H1 (cell line): ENCODE data around the gene RERE. TPM values are rescaled to one million over a fixed set of nuclear protein-coding genes. Genes with fewer than 3 reads are reported as not detected.

Source experiments
- CTCF ChIA-PET: fragments of 300-600 bp; sonication (Branson Sonifier 250); formaldehyde crosslinking; loops from one replicate; lab custom pipeline; 2021; ENCODE audit not compliant: partially characterized antibody; lab: Charles Lee
- POLR2A ChIA-PET: fragments of 300-600 bp; sonication (Branson Sonifier 250); formaldehyde crosslinking; loops from one replicate; lab custom pipeline; 2021; ENCODE audit warnings: inconsistent platforms; ENCODE audit not compliant: partially characterized antibody; lab: Charles Lee
- DNase-seq, 2 experiments: peaks; one replicate each; pipeline versions ENCODE4 v3.0.0 to v3.0.0-alpha.2; 2010 to 2022; ENCODE audit warnings: low spot score in 2 of 2, low read depth in 1 of 2, mixed read lengths in 1 of 2
- FAIRE-seq: peaks from 2 replicates; lab custom pipeline; 2011; peaks lifted over from hg19 to GRCh38; lab: Jason Lieb, UNC
- H2AFZ ChIP-seq: 2 replicates; pipeline ENCODE4 v1.8.1; 2012; ENCODE audit warnings: low read length, inconsistent platforms
- H2AK5ac ChIP-seq: 2 replicates; pipeline ENCODE4 v1.6.1; 2013; ENCODE audit warnings: low read depth, low read length
- H2BK120ac ChIP-seq: replicated peaks from 2 replicates; pipeline ENCODE3; 2013; ENCODE audit warnings: low read depth, low read length, inconsistent platforms
- H2BK12ac ChIP-seq: 2 replicates; pipeline ENCODE4 v1.6.1; 2013; ENCODE audit warnings: low read depth, low read length
- H2BK15ac ChIP-seq: 2 replicates; pipeline ENCODE4 v1.6.1; 2013; ENCODE audit warnings: low read length
- H2BK20ac ChIP-seq: 2 replicates; pipeline ENCODE4 v1.6.1; 2013; ENCODE audit warnings: low read length
- H2BK5ac ChIP-seq: 2 replicates; pipeline ENCODE4 v1.6.1; 2013; ENCODE audit warnings: low read depth, low read length
- H3K14ac ChIP-seq: 2 replicates; pipeline ENCODE4 v1.6.1; 2013; ENCODE audit warnings: inconsistent platforms; ENCODE audit not compliant: insufficient read length
- H3K18ac ChIP-seq: 2 replicates; pipeline ENCODE4 v1.6.1; 2013; ENCODE audit warnings: low read length; ENCODE audit errors: extremely low read depth
- H3K23ac ChIP-seq: 2 replicates; pipeline ENCODE4 v1.6.1; 2013; ENCODE audit warnings: inconsistent platforms; ENCODE audit not compliant: insufficient read length
- H3K23me2 ChIP-seq: 2 replicates; pipeline ENCODE4 v1.6.1; 2013; ENCODE audit warnings: low read depth, low read length
- H3K27ac ChIP-seq: 2 replicates; pipeline ENCODE4 v1.6.1; 2011; ENCODE audit warnings: low read depth, low read length, inconsistent platforms
- H3K27me3 ChIP-seq, 4 experiments: replicated peaks in 1 of 4; 1 replicate in 1 of 4; 2 replicates in 3 of 4; pipeline versions ENCODE4 v1.6.1 to v1.8.1; 2011 to 2013; ENCODE audit warnings: low read length in 3 of 4, mild to moderate bottlenecking in 3 of 4, inconsistent platforms in 2 of 4, mixed read lengths in 2 of 4, moderate library complexity in 1 of 4; ENCODE audit not compliant: control insufficient read depth in 3 of 4, insufficient read depth in 3 of 4; ENCODE audit errors: extremely low read depth in 1 of 4
- H3K36me3 ChIP-seq, 4 experiments: 2 replicates each; pipeline versions ENCODE4 v1.6.1 to v1.8.1; 2011 to 2013; ENCODE audit warnings: mild to moderate bottlenecking in 4 of 4, low read length in 3 of 4, moderate library complexity in 2 of 4, control low read depth in 1 of 4, inconsistent platforms in 1 of 4; ENCODE audit not compliant: insufficient read depth in 4 of 4, control insufficient read depth in 2 of 4
- H3K4ac ChIP-seq: replicated peaks from 2 replicates; pipeline ENCODE3; 2013; ENCODE audit warnings: low read length, low read depth, mixed read lengths, inconsistent platforms; ENCODE audit not compliant: insufficient read length
- H3K4me1 ChIP-seq, 4 experiments: replicated peaks in 1 of 4; 1 replicate in 1 of 4; 2 replicates in 3 of 4; pipeline versions ENCODE4 v1.6.1 to v1.8.1; 2011 to 2013; ENCODE audit warnings: low read length in 3 of 4, inconsistent platforms in 2 of 4, mixed read lengths in 1 of 4; ENCODE audit not compliant: insufficient read depth in 4 of 4, control insufficient read depth in 3 of 4
- H3K4me2 ChIP-seq, 2 experiments: 2 replicates each; pipeline versions ENCODE4 v1.6.1 to v1.8.1; 2011 to 2013; ENCODE audit warnings: low read depth in 2 of 2, low read length in 2 of 2, control low read depth in 1 of 2, inconsistent platforms in 1 of 2, mild to moderate bottlenecking in 1 of 2; ENCODE audit not compliant: insufficient read depth in 1 of 2
- H3K4me3 ChIP-seq, 4 experiments: fragments of 200-600, 300-600 bp in 1 of 4; sonication (generic), shearing (Covaris generic), sonication (Bioruptor Twin) in 1 of 4; 2 replicates each; pipeline versions ENCODE4 v1.5.1 to v1.8.1; 2011 to 2016; ENCODE audit warnings: low read length in 4 of 4, low read depth in 3 of 4, control low read depth in 2 of 4, inconsistent platforms in 2 of 4, mild to moderate bottlenecking in 2 of 4, mixed read lengths in 1 of 4, moderate library complexity in 1 of 4; ENCODE audit not compliant: insufficient read depth in 2 of 4; ENCODE audit errors: extremely low read depth in 1 of 4
- H3K56ac ChIP-seq: replicated peaks from 2 replicates; pipeline ENCODE3; 2013; ENCODE audit warnings: low read depth, mild to moderate bottlenecking, mixed read lengths, low read length, inconsistent platforms; ENCODE audit not compliant: insufficient read length
- H3K79me1 ChIP-seq: 2 replicates; pipeline ENCODE4 v1.6.1; 2013; ENCODE audit warnings: low read depth, low read length, control low read depth
- H3K79me2 ChIP-seq, 2 experiments: 2 replicates each; pipeline versions ENCODE4 v1.6.1 to v1.8.1; 2012 to 2013; ENCODE audit warnings: low read length in 2 of 2, mild to moderate bottlenecking in 2 of 2, inconsistent platforms in 1 of 2; ENCODE audit not compliant: insufficient read depth in 2 of 2, control insufficient read depth in 1 of 2
- H3K9ac ChIP-seq, 4 experiments: replicated peaks in 1 of 4; 1 replicate in 1 of 4; 2 replicates in 3 of 4; pipeline versions ENCODE4 v1.6.1 to v1.8.1; 2011 to 2013; ENCODE audit warnings: low read depth in 3 of 4, low read length in 3 of 4, control low read depth in 2 of 4, mild to moderate bottlenecking in 2 of 4, moderate library complexity in 2 of 4, inconsistent platforms in 1 of 4; ENCODE audit errors: extremely low read depth in 1 of 4
- H3K9me3 ChIP-seq, 2 experiments: 2 replicates each; pipeline versions ENCODE4 v1.6.1 to v1.8.1; 2012 to 2013; ENCODE audit warnings: mild to moderate bottlenecking in 2 of 2, moderate library complexity in 2 of 2, control low read depth in 1 of 2, inconsistent platforms in 1 of 2, low read depth in 1 of 2, low read length in 1 of 2, mixed read lengths in 1 of 2; ENCODE audit not compliant: insufficient read depth in 2 of 2
- H4K20me1 ChIP-seq, 2 experiments: replicated peaks in 1 of 2; 2 replicates each; pipeline versions ENCODE3 to v1.8.1; 2011 to 2013; ENCODE audit warnings: inconsistent platforms in 2 of 2, low read length in 2 of 2, mild to moderate bottlenecking in 1 of 2; ENCODE audit not compliant: insufficient read depth in 2 of 2, control insufficient read depth in 1 of 2
- H4K5ac ChIP-seq: 2 replicates; pipeline ENCODE4 v1.6.1; 2013; ENCODE audit warnings: low read length, low read depth, mixed read lengths, inconsistent platforms; ENCODE audit not compliant: insufficient read length
- H4K8ac ChIP-seq: 2 replicates; pipeline ENCODE4 v1.8.0; 2013; ENCODE audit warnings: mild to moderate bottlenecking, moderate library complexity, low read length, inconsistent platforms; ENCODE audit not compliant: insufficient read depth; ENCODE audit errors: extremely low read depth
- H4K91ac ChIP-seq: replicated peaks from 2 replicates; pipeline ENCODE3; 2013; ENCODE audit warnings: low read length, mixed read lengths, inconsistent platforms; ENCODE audit not compliant: insufficient read length
- BCL11A ChIP-seq, 2 experiments: IDR thresholded peaks; one replicate each; pipeline ENCODE4 v1.6.1; 2011; ENCODE audit warnings: low read depth in 2 of 2, low read length in 2 of 2, mild to moderate bottlenecking in 2 of 2
- KDM1A ChIP-seq: fragments of 200-600, 300-600 bp; sonication (generic); IDR thresholded peaks from 2 replicates; pipeline ENCODE4 v1.7.1; 2016; ENCODE audit warnings: mild to moderate bottlenecking, low read length, borderline replicate concordance
- RNF2 ChIP-seq: fragments of 200-900, 300-1000 bp; sonication (generic); IDR thresholded peaks from 2 replicates; pipeline ENCODE4 v1.7.1; 2016; ENCODE audit warnings: borderline replicate concordance, low read depth, mild to moderate bottlenecking, antibody characterized with exemption, low read length; ENCODE audit not compliant: poor library complexity, severe bottlenecking; ENCODE audit errors: missing control alignments
- SIN3A ChIP-seq, 2 experiments: IDR thresholded peaks in 1 of 2; conservative IDR thresholded peaks in 1 of 2; 2 replicates each; pipeline ENCODE4 v1.6.1; 2011 to 2012; ENCODE audit warnings: low read length in 2 of 2, improper control_type of control experiment in 1 of 2, low read depth in 1 of 2, mild to moderate bottlenecking in 1 of 2
- SUZ12 ChIP-seq: fragments of 200-600 bp; sonication (generic); IDR thresholded peaks from 2 replicates; pipeline ENCODE4 v1.6.1; 2012; ENCODE audit warnings: mild to moderate bottlenecking, inconsistent platforms, low read length, moderate library complexity, mixed read lengths
- WGBS, 2 experiments: shearing (Covaris generic) in 1 of 2; methylation state at CpG; one replicate each; pipeline versions ENCODE4 v1.1.6 to v1.1.7; 2013 to 2015; ENCODE audit warnings: low lambda C conversion rate in 2 of 2, mixed read lengths in 2 of 2, inconsistent platforms in 1 of 2, low coverage in 1 of 2, missing lambda C conversion rate in 1 of 2; ENCODE audit not compliant: insufficient replicate concordance in 2 of 2, insufficient coverage in 1 of 2, insufficient read length in 1 of 2; ENCODE audit errors: extremely low coverage in 1 of 2, missing lambda C conversion rate in 1 of 2; 5-methylcytosine and 5-hydroxymethylcytosine counted together
- polyA plus RNA-seq, 7 experiments: library from polyadenylated mRNA; depleted of rRNA in 3 of 7; stranded (reverse) in 5 of 7; unstranded in 2 of 7; fragments of >200 nt in 5 of 7; fragments of 200-250 nt in 2 of 7; gene quantifications; 1 replicate in 5 of 7; 2 replicates in 1 of 7; 4 replicates in 1 of 7; pipeline versions ENCODE4 v1.2.1 to v1.2.3, GENCODE V29; 2011 to 2013; ENCODE audit warnings: missing spikeins in 2 of 7, mixed read lengths in 2 of 7
- total RNA-seq: library from RNA; stranded (reverse); fragmentation: NEBNext Ultra II Directional; extraction: Animal tissue kit (Norgen Biotek cat#: 25700); gene quantifications from 2 replicates; pipeline ENCODE4 v1.2.1, GENCODE V29; 2021
- TF ChIP-seq, protein P1 (sequence below): IDR thresholded peaks from 2 replicates; pipeline ENCODE4 v1.6.1; 2012; ENCODE audit warnings: low read length, inconsistent platforms

The RERE gene
- total and polyA plus RNA-seq, 2 of the 8 experiments (the other 6 are each of a cell fraction or from before 2014, with no cell fraction given), result 15.3 to 142 TPM

DNA sequence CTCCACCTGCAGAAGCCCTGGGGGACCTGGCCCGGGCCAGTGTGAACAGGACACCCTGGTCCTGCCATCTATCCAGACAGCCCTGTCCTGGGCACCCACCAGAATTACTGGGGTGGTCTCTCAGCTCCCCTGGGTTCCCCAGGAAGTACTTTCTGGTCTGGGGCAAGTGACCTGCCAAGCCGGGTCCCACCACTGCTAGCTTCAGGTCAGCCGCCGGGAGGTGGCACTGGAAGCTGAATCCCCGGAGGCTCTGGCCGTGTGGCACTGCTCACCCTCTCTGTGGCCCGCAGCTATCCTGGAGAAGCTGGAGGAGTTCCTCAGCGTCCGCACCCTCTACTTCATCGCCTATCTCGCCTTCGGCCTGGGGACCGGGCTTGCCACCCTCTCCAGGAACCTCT is 478.2 kb downstream of the RERE start:
- TF ChIP-seq RNF2 (no peak), BCL11A (IDR thresholded peaks at IDR 0.05; ENCODE audit: low read depth in 2 of 2, low read length in 2 of 2) (no peak), KDM1A (no peak), SIN3A (conservative IDR thresholded peaks at IDR 0.05 in 1 of 2, IDR thresholded peaks at IDR 0.05 in 1 of 2; ENCODE audit: low read depth in 1 of 2, low read length in 2 of 2) (no peak), SUZ12 (no peak)
- TF ChIP-seq, protein P1, sequence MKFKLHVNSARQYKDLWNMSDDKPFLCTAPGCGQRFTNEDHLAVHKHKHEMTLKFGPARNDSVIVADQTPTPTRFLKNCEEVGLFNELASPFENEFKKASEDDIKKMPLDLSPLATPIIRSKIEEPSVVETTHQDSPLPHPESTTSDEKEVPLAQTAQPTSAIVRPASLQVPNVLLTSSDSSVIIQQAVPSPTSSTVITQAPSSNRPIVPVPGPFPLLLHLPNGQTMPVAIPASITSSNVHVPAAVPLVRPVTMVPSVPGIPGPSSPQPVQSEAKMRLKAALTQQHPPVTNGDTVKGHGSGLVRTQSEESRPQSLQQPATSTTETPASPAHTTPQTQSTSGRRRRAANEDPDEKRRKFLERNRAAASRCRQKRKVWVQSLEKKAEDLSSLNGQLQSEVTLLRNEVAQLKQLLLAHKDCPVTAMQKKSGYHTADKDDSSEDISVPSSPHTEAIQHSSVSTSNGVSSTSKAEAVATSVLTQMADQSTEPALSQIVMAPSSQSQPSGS, result no peak
- Histone ChIP-seq H3K27me3 (no peaks in the 10 kb centered on the region), H3K23me2 (no peaks in the 10 kb centered on the region), H3K4me1 (no peaks in the 10 kb centered on the region), H3K36me3 (no peaks in the 10 kb centered on the region), H4K20me1 (no peaks in the 10 kb centered on the region), H3K4me2 (no peak overlapping the region), H4K8ac (no peak overlapping the region), H2BK20ac (no peak overlapping the region), H3K56ac (no peak overlapping the region), H3K14ac (no peak overlapping the region), H2BK15ac (no peak overlapping the region), H3K18ac (no peak overlapping the region; the same call in 1 of the 2 replicates), H2BK5ac (no peak overlapping the region), H3K27ac (no peak overlapping the region), H3K79me2 (no peaks in the 10 kb centered on the region), H3K4me3 (no peak overlapping the region), H2AK5ac (no peak overlapping the region), H3K9ac (no peak overlapping the region), H3K23ac (no peak overlapping the region), H3K9me3 (no peaks in the 10 kb centered on the region), H4K5ac (no peak overlapping the region), H3K4ac (no peak overlapping the region), H2BK12ac (no peak overlapping the region), H3K79me1 (no peaks in the 10 kb centered on the region), H2AFZ (no peak overlapping the region), H4K91ac (no peak overlapping the region), H2BK120ac (no peak overlapping the region)
- DNase-seq (peak in 1 of 2 experiments; percentile 44), FAIRE-seq (no peak)
- ChIA-PET POLR2A (no interaction called here), CTCF (interaction anchor here (1.3 to 6.9 kb wide), 2 partner anchors 24 to 364 kb away, joined by 5 to 29 read pairs; no protein-coding TSS in a partner anchor)
- WGBS, 2 experiments, result 93% methylated on average over 13 of the region's 13 CpGs; no CpG with 5 or more reads in 1 of the 2 experiments
